K562 (cell line): ENCODE measurements around the gene SCART1.

Source experiments
- ATF3 ChIP-seq, 2 experiments: fragments of 450-650 bp in 1 of 2; sonication (generic) in 1 of 2; formaldehyde crosslinking in 1 of 2; IDR thresholded peaks in 1 of 2; conservative IDR thresholded peaks in 1 of 2; 2 replicates each; pipeline versions ENCODE4 v1.6.1 to v1.8.1; 2016 to 2023; ENCODE audit warnings: mild to moderate bottlenecking in 2 of 2, moderate library complexity in 2 of 2, inconsistent platforms in 1 of 2, missing genetic modification reagents in 1 of 2
- FOXK2 ChIP-seq, 2 experiments: fragments of 450-650 bp; IDR thresholded peaks in 1 of 2; conservative IDR thresholded peaks in 1 of 2; 2 replicates each; pipeline ENCODE4 v1.6.1; 2016; ENCODE audit warnings: low read depth in 2 of 2, mild to moderate bottlenecking in 1 of 2
- JUND ChIP-seq, 2 experiments: IDR thresholded peaks; 2 replicates in 1 of 2; 3 replicates in 1 of 2; pipeline ENCODE4 v1.6.1; 2011; ENCODE audit warnings: borderline replicate concordance in 2 of 2, low read depth in 2 of 2, low read length in 2 of 2, improper control_type of control experiment in 1 of 2, missing biosample characterization in 1 of 2, missing genetic modification characterization in 1 of 2, missing genetic modification reagents in 1 of 2
- MCM7 ChIP-seq, 2 experiments: fragments of 450-650 bp; IDR thresholded peaks; 2 replicates each; pipeline ENCODE4 v1.6.1; 2016 to 2018
- TF ChIP-seq, protein P1 (sequence below): fragments of 250-450 bp; sonication (Bioruptor Pico); IDR thresholded peaks from 2 replicates; pipeline ENCODE4 v1.8.0; 2021; ENCODE audit warnings: borderline replicate concordance, mild to moderate bottlenecking, moderate library complexity; ENCODE audit not compliant: poor library complexity, severe bottlenecking

DNA sequence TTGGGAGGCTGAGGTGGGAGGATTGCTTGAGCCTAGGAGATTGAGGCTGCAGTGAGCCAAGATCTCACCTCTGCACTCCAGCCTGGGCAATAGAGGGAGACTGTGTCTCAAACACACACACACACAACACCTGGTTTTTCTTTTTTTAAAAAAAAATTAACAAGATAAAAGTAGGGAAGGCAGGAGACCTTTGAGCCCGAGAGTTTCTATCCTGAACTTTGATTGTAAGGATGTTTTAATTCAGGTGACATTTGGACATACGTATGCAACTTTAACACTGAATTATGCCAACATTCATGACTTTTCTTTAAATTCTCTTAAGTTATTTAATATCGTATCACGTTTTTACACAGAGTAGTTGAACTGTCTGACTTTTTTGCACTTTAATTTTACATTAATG is 61.7 kb downstream of the SCART1 start:
- TF ChIP-seq ATF3 (IDR thresholded peaks at IDR 0.05) (no peak), ATF3 (CRISPR knock-in tag; conservative IDR thresholded peaks at IDR 0.05) (no peak), FOXK2 (conservative IDR thresholded peaks at IDR 0.05 in 1 of 2, IDR thresholded peaks at IDR 0.05 in 1 of 2; ENCODE audit: low read depth in 2 of 2) (no peak), MCM7 (IDR thresholded peaks at IDR 0.05) (no peak), JUND (IDR thresholded peaks at IDR 0.05; ENCODE audit: borderline replicate concordance, low read depth, low read length) (no peak), JUND (tag; IDR thresholded peaks at IDR 0.05; ENCODE audit: borderline replicate concordance, low read depth, low read length) (no peak)
- TF ChIP-seq, protein P1, sequence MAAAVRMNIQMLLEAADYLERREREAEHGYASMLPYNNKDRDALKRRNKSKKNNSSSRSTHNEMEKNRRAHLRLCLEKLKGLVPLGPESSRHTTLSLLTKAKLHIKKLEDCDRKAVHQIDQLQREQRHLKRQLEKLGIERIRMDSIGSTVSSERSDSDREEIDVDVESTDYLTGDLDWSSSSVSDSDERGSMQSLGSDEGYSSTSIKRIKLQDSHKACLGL (CRISPR knock-in tag): no peak
